Muscle of leg (tissue), 11 donors: ENCODE measurements around the gene ECHS1. TPM values are rescaled to one million over a fixed set of nuclear protein-coding genes. Genes with fewer than 3 reads are reported as not detected.
A peak's percentile ranks its signal among the peaks of the same experiment; 100 is the strongest.

Experiments
- DNase-seq: peaks from one replicate; pipeline ENCODE4 v3.0.0; 2013
- H3K27ac ChIP-seq: one replicate; pipeline ENCODE4 v1.5.1; 2013; ENCODE audit warnings: mild to moderate bottlenecking, low read length, control low read depth
- H3K27me3 ChIP-seq: one replicate; pipeline ENCODE4 v1.6.1; 2013; ENCODE audit warnings: low read length; ENCODE audit not compliant: control insufficient read depth, insufficient read depth
- H3K36me3 ChIP-seq: one replicate; pipeline ENCODE4 v1.6.1; 2013; ENCODE audit warnings: low read length; ENCODE audit not compliant: control insufficient read depth, insufficient read depth
- H3K4me1 ChIP-seq: one replicate; pipeline ENCODE4 v1.6.1; 2013; ENCODE audit warnings: low read length; ENCODE audit not compliant: control insufficient read depth, insufficient read depth
- H3K4me3 ChIP-seq: one replicate; pipeline ENCODE4 v1.5.1; 2013; ENCODE audit warnings: low read length, control low read depth
- H3K9me3 ChIP-seq: replicated peaks from 2 replicates; pipeline ENCODE4 v1.6.1; 2013; ENCODE audit warnings: low read depth, low read length; ENCODE audit not compliant: control insufficient read depth
- WGBS: methylation state at CpG from one replicate; pipeline ENCODE4 v1.1.5; 2013; ENCODE audit warnings: missing lambda C conversion rate; ENCODE audit not compliant: insufficient coverage; 5-methylcytosine and 5-hydroxymethylcytosine counted together
- polyA plus RNA-seq, 8 donors: library from polyadenylated mRNA; unstranded; fragments of 120-200 nt; gene quantifications; one replicate each; pipeline versions ENCODE4 v1.2.1 to v1.2.3, GENCODE V29; 2013; ENCODE audit warnings: inconsistent platforms in 1 of 8, low replicate concordance in 1 of 8; ENCODE audit not compliant: insufficient read length in 8 of 8, insufficient read depth in 1 of 8
- total RNA-seq: library from RNA; stranded (reverse); fragments of 120-200 nt; gene quantifications from one replicate; pipeline ENCODE4 v1.2.4, GENCODE V29; 2013

Gene ECHS1
- total and polyA plus RNA-seq, 9 donors, result 107 to 147 (median 127) TPM

DNA sequence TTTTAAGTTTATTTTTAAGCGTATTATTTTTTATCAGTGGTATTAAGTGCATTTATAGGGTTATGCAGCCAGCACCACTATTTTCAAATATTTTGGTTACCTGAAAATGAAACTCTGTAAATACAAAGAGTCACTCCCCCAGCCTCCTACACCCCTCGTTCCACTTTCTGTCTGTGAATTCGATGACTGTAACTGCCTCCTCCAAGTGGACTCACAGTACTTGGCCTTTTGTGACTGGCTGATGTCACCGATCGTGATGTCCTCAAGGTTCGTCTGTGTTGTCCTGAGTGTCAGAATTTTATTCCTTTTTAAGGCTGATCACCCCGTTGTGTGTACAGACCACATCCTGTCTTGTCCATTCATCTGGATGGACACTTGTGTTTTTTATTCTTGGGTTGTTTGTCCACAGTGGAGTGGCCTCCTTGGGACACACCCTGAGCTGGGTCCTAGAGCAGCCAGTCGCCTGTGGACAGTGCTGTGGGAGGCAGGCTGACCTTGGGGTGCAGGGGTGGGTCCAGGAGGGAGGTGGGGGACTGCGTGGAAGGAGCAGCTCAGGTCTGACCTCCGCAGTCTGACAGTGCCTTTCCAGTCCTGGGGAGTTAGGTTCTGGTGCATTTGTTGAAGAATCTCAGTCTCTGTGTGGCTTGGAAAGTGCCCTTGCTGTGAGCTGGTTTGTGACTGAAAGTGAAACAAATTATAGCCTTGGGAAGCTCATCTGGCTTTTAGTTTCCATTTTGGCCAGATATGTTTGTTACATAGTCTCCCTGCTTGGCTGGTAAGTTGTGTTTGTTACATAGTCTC, 27.7 kb upstream of the ECHS1 start:
- H3K27me3 ChIP-seq, result no peaks in the 10 kb centered on the region
- WGBS, result 95% methylated on average over 9 of the region's 10 CpGs
- DNase-seq, result no peak

DNA sequence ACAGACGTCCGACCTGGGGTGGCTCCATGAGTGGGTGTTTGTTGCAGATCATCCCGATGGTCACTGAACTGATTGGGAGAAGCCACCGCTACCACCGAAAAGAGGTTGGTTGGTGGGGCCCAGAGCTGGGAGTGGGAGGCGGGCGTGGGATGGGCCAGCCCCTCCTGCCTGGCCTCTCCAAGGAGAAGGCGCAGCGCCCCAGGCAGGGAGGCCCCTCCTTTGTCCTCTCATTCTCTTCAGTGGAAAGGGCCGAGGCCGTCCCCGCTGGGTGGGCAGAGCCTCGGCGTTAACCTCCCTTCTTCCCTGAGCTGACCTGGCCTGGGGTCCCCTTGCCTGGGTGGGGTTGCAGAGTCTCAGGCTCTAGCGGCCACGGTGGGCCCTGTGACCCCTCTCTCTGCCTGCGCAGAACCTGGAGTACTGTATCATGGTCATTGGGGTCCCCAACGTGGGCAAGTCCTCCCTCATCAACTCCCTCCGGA, 26.0 kb upstream of the ECHS1 start:
- Histone ChIP-seq H3K27ac (no peak overlapping the region), H3K9me3 (no peaks in the 10 kb centered on the region), H3K27me3 (no peaks in the 10 kb centered on the region), H3K4me1 (peaks cover 8% of the 10 kb centered on the region), H3K4me3 (no peak overlapping the region), H3K36me3 (peaks cover 68% of the 10 kb centered on the region)
- no peak for DNase-seq
- WGBS, result 98% methylated on average over 18 of the region's 19 CpGs

More for the DNA sequence above, 27.7 kb upstream of the ECHS1 start:
- H3K36me3 ChIP-seq, result peaks cover 77% of the 10 kb centered on the region
- no peaks in the 10 kb centered on the region for H3K4me1 ChIP-seq
- H3K9me3 ChIP-seq, result no peaks in the 10 kb centered on the region
- no peak overlapping the region for H3K27ac ChIP-seq
- no peak overlapping the region for H3K4me3 ChIP-seq

DNA sequence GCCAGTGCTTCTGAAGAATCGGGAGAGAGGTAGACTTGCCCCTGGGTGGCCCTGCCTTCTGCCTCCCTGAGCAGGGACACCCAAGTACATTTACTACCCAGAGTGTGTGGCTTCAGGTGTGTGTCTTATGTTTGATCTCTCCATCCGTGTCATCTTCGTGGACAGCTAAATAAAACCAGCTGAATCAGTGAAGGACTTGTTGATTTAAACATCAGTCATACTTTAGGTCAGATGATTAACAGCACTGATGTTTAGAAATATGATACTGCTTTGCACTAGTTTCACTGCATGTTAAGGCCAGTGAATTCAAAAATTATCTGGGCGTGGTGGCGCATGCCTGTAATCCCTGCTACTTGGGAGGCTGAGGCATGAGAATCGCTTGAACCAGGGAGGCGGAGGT, 24.8 kb upstream of the ECHS1 start:
- 98% methylated on average over 4 of the region's 7 CpGs for WGBS
- DNase-seq, result no peak

DNA sequence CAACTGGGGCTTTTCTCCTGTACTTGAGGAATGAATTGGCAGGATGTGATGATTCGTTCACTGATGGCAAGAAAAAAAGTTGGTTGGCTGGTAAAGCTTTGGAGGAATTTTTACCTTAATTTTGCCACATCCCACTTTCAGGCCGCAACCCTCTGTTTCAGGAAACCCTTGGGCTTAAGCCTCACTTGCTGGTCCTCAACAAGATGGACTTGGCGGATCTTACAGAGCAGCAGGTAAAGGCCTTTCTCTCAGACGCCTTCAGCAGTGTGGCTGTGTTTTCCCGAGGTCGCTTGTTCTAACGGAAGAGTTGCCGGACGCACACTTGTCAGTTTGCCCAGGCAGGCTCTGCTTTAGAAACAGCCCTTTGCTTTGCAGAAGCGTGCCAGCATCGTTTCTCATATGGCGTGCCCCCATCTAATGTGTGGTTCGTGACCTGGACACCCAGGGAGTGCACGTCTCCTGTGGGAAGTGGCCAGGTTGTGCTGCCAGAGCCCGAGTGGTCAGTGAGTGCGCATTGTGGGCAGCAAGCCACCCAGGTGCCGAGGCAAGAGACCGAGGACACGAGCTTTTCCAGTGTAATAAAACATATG, 23.0 kb upstream of the ECHS1 start:
- H3K4me3 ChIP-seq, result no peak overlapping the region
- 95% methylated on average over 13 of the region's 19 CpGs for WGBS
- H3K4me1 ChIP-seq, result peaks cover 8% of the 10 kb centered on the region
- peaks cover 49% of the 10 kb centered on the region for H3K36me3 ChIP-seq
- H3K27ac ChIP-seq, result no peak overlapping the region
- no peak for DNase-seq
- H3K9me3 ChIP-seq, result no peaks in the 10 kb centered on the region
- no peaks in the 10 kb centered on the region for H3K27me3 ChIP-seq

More for the DNA sequence above, 24.8 kb upstream of the ECHS1 start:
- Histone ChIP-seq H3K9me3 (no peaks in the 10 kb centered on the region), H3K4me1 (peaks cover 8% of the 10 kb centered on the region), H3K36me3 (peaks cover 60% of the 10 kb centered on the region), H3K27me3 (no peaks in the 10 kb centered on the region), H3K4me3 (no peak overlapping the region), H3K27ac (no peak overlapping the region)

DNA sequence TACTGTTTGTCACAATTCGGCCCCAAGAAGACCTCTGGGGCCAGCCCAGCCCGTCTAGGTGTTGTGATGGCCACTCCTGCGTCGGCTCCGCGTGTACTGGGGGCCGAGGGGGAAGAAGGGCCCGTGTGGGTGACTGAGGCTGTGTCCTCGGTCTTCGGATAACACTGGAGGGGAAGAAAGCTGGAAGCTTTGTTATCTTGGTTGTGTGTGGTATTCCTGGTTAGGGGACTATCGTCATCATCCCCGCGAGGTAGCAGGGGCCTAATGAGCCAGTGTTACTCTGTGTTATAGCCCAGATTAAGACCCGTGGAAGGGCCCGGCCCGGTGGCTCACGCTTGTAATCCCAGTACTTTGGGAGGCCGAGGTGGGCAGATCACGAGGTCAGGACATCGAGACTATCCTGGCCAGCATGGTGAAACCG, 21.7 kb upstream of the ECHS1 start:
- peaks cover 41% of the 10 kb centered on the region for H3K36me3 ChIP-seq
- 28% methylated on average over 20 of the region's 21 CpGs for WGBS
- no peaks in the 10 kb centered on the region for H3K27me3 ChIP-seq
- H3K4me3 ChIP-seq, result peak overlapping the region; percentile 89
- DNase-seq, result no peak
- H3K27ac ChIP-seq, result peak overlapping the region; percentile 67
- H3K9me3 ChIP-seq, result no peaks in the 10 kb centered on the region
- H3K4me1 ChIP-seq, result peaks cover 8% of the 10 kb centered on the region

DNA sequence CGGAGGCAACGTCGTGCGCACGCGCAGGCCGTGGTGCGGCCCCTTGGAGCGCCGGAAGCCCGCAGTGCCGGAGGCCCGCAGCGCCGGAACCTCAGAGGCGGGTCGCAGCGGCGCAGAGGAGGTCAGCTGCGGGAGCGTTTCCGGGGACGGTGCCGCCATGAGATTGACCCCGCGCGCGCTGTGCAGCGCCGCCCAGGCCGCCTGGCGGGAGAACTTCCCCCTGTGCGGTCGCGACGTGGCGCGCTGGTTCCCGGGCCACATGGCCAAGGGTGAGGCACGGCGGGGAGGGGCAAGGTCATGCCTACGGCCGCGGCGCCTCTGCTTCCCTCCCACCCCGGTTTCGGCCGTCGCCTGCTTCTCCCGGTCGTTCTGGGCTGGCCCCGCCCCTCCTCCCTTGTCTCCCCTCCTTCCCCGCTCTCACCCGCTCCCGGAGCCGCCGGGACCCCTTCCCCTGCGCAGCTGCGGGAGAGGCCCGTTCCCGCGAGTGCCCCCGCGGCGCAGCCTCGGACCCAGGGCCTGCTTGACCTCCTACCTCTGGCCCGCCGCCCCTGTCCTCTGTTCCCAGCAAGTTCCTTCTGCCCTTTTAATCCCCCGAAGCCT, 21.0 kb upstream of the ECHS1 start, which contains the start of gene MTG1:
Gene MTG1, plus strand, starts transcription at position 94 of the 600 bp plus-strand sequence. Its CDS starts 64 bp downstream, at position 158.
- peaks cover 41% of the 10 kb centered on the region for H3K36me3 ChIP-seq
- H3K4me1 ChIP-seq, result peaks cover 8% of the 10 kb centered on the region
- peak within 1 kb of the TSS; percentile 89 for H3K4me3 ChIP-seq
- H3K27me3 ChIP-seq, result no peaks in the 10 kb centered on the region
- peak; percentile 97 for DNase-seq
- WGBS, result under 1% methylated on average over 66 of the region's 69 CpGs
- H3K27ac ChIP-seq, result peak within 1 kb of the TSS; percentile 67
- H3K9me3 ChIP-seq, result no peaks in the 10 kb centered on the region

DNA sequence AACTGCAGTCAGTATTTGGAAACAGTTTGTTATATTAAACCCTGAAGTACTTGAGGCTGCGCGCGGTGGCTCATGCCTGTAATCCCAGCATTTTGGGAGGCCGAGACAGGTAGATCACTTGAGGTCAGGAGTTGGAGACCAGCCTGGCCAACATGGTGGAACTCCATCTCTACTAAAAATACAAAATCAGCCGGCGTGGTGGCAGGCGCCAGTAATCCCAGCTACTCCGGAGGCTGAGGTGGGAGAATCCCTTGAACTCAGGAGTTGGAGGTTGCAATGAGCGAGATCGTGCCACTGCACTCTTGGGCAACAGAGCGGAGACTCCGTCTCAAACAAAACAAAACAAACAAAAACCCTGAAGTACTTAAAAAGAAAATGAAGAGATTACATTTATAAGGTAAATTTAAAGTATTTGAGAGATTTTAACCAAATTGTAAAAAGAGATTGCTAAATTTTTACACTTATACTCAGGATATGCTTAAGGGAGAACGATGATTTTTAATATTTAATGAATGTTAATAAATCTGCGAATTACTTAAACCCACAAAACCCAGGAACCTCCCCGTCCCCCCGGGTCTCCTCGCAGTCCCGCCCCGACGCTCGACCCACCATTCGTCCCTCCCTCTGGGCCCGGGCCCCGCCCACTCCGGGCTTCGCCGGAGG, 20.4 kb upstream of the ECHS1 start:
- H3K4me3 ChIP-seq, result peak overlapping the region; percentile 89
- H3K27ac ChIP-seq, result peak overlapping the region; percentile 51
- 50% methylated on average over 6 of the region's 27 CpGs for WGBS
- H3K36me3 ChIP-seq, result peaks cover 38% of the 10 kb centered on the region
- peaks cover 8% of the 10 kb centered on the region for H3K4me1 ChIP-seq
- H3K9me3 ChIP-seq, result no peaks in the 10 kb centered on the region
- no peak for DNase-seq
- H3K27me3 ChIP-seq, result no peaks in the 10 kb centered on the region

- DNase-seq, result no peak
- Histone ChIP-seq H3K27ac (no peak overlapping the region), H3K4me1 (peaks cover 8% of the 10 kb centered on the region), H3K4me3 (no peak overlapping the region), H3K27me3 (no peaks in the 10 kb centered on the region), H3K9me3 (no peaks in the 10 kb centered on the region), H3K36me3 (peaks cover 28% of the 10 kb centered on the region)
- 86% methylated on average over 7 of the region's 12 CpGs for WGBS
These were observed 18.8 kb upstream of the ECHS1 start for GRCh38 chr10:133391761-133392518.

DNA sequence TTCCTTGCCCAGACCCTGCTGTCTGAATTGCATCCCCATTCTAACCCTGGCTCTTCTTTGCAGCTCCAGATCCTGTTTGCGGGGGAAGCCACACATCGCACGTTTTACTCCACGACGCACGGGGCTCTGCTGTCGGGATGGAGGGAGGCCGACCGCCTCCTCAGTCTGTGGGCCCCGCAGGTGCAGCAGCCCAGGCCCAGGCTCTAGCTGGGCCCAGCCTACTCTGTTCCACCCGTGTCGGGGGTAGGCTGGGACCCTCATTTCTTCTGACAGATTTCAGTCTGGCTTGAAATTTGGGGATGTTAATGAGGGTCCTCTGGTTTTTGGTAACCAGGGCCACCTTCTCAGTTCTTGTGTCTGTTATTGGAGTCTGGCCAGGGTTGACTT, 18.1 kb upstream of the ECHS1 start:
- Histone ChIP-seq H3K27ac (no peak overlapping the region), H3K9me3 (no peaks in the 10 kb centered on the region), H3K27me3 (no peaks in the 10 kb centered on the region), H3K36me3 (peaks cover 21% of the 10 kb centered on the region), H3K4me3 (no peak overlapping the region), H3K4me1 (peaks cover 8% of the 10 kb centered on the region)
- 90% methylated on average over 12 of the region's 12 CpGs for WGBS
- DNase-seq, result no peak
